GM12891 (cell line): ENCODE data around the gene RHCG.

Experiments
- DNase-seq: peaks from one replicate; pipeline ENCODE4 v3.0.0; 2011; ENCODE audit warnings: low spot score; ENCODE audit not compliant: insufficient read length
- FAIRE-seq: peaks from 2 replicates; lab custom pipeline; 2011; peaks lifted over from hg19 to GRCh38; lab: Jason Lieb, UNC
- PAX5 ChIP-seq: IDR thresholded peaks from 2 replicates; pipeline ENCODE4 v1.6.1; 2011; ENCODE audit warnings: low read length, moderate library complexity, mild to moderate bottlenecking; ENCODE audit not compliant: insufficient read depth, severe bottlenecking
- POLR2A ChIP-seq: IDR thresholded peaks from 2 replicates; pipeline ENCODE4 v1.6.1; 2011; ENCODE audit warnings: low read depth, low read length, control low read depth
- POLR2AphosphoS5 ChIP-seq: IDR thresholded peaks from 2 replicates; pipeline ENCODE4 v1.6.1; 2011; ENCODE audit warnings: low read depth, low read length, control low read depth
- POU2F2 ChIP-seq: IDR thresholded peaks from 2 replicates; pipeline ENCODE4 v1.6.1; 2011; ENCODE audit warnings: low read depth, mild to moderate bottlenecking, control low read depth, low read length, moderate library complexity
- SPI1 ChIP-seq: IDR thresholded peaks from 2 replicates; pipeline ENCODE4 v1.6.1; 2011; ENCODE audit warnings: low read depth, low read length, control low read depth
- TAF1 ChIP-seq: IDR thresholded peaks from 2 replicates; pipeline ENCODE4 v1.6.1; 2011; ENCODE audit warnings: low read depth, low read length, control low read depth

Gene RHCG

DNA sequence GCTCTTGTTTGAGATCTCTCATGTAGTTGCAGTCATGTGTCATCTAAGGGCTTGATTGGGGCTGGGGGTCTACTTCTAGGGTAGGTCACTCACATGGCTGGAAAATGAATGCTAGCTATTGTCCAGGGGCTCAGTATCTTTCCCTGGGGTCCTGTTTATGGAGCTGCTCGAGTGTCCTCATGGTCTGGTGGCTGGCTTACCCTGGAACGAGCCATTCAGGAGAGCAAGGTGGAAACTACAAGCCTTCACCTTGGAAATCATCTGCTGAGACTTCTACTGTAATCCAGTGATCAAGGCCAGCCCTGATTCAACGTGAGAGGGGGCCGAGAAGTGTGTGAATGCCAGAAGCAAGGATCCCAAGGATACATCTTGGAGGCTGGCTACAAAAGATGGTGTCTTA is 16.2 kb upstream of the RHCG start:
- FAIRE-seq = no peak
- TF ChIP-seq SPI1 = no peak
- no peak for TF ChIP-seq POLR2AphosphoS5
- TF ChIP-seq TAF1 = no peak
- no peak for TF ChIP-seq PAX5
- no peak for TF ChIP-seq POU2F2
- no peak for TF ChIP-seq POLR2A
- DNase-seq = no peak

DNA sequence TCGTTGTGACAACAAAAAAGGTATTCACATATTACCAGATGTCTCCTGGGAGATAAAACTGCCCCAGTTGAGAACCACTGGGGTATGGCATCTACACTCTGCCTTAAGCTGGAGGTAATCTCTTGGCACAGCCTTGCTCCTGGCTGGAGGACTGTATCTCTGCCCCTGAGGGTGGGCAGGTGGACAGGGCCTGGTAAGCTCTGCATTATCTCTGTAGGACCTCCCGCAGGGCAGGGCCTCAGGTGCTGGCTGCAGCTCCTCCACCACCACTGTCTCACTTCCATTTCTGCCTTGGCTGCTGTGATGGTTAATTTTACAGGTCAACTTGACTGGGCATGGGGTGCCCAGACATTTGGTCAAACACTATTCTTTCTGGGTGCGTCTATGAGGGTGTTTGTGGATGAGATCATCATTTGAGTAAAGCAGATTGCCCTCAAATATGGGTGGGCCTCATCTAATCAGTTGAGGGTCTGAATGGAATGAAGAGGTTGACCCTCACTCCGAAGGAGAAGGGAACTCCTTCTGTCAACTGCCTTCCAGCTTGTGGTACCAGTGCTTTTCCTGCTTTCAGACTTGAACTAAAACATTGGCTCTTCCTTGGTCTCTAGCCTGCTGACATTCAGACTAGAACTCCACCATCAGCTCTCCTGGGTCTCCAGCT is 9.8 kb upstream of the RHCG start:
- no peak for DNase-seq
- no peak for TF ChIP-seq POLR2AphosphoS5
- no peak for TF ChIP-seq PAX5
- no peak for FAIRE-seq

DNA sequence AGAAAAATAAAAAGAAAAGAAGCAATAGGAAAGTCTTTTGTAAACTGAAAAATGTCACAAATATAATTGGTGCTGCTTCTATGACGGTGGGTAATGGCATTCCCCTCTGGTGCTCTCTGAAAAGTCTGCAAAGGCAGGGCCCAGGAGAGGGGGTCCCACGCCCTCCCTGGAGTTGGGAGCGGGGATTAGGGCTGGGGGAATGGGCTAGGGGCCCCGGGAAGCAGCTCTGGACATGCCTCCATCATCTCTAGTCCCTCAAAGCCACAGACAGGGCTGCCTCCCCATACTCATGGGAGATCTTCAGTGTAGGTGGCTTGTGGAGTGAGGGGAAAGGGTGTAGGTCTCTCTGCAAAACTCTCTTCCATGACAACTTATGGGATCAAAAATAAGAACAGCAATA is 7.8 kb upstream of the RHCG start:
- TF ChIP-seq PAX5 (no peak), POU2F2 (no peak), POLR2A (no peak), TAF1 (no peak), SPI1 (no peak), POLR2AphosphoS5 (no peak)
- no peak for FAIRE-seq
- DNase-seq = no peak

DNA sequence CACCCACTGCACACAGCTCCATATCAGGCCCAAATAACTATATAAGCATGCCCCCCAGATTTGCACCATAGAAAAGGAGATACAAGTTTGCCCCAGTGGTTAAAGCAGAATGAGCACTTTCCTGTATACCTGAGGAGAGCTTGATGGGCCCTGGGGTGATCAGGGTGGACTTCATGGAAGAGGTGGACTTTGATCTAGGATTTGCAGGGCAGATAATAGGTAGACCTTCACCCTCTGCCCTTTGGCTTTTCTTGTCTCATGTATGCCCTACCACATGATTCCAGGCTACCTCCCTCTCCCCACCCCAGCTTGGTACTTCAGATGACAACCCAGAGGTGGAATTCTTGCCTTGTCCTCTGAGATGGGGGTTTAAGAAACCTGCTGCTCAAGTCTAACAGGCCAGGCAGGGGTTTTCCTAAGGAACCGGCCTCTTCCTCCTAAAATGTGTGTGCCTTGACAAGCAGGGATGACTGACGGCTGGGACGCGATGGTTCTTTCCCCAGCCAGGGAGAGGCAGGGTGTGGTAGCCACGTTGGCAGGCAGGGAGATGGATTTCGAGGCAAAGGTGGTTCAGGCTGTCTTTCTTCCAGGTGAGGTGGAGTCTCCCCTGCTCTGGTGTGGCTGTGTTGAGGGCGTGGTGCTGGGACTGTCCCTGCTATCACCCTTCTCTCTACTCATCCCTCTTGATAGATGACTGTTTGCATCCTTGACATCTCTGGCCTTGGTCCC is 6.6 kb upstream of the RHCG start:
- FAIRE-seq (no peak), DNase-seq (no peak)
- no peak for TF ChIP-seq SPI1
- no peak for TF ChIP-seq POLR2A
- no peak for TF ChIP-seq POLR2AphosphoS5
- no peak for TF ChIP-seq POU2F2
- TF ChIP-seq PAX5 = no peak
- TF ChIP-seq TAF1 = no peak

DNA sequence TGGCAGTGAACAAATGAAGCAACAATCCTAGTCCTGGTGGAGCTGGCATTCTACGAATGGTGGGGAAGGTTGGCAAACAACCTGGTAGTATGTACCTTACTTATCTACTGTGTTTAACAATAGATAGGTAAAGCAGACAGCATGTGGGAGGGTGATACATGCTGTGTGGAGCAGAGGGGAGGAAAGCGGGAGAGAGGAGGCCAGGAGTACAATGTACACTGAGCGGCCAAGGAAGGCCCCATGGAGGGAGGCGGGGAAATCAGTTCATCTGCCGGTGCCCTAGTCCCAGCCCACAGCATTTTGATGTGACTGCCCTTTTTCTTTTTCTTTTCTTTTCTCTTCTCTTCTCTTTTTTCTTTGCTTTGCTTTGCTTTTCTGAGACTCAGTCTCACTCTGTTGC is 5.3 kb upstream of the RHCG start:
- no peak for TF ChIP-seq PAX5
- no peak for FAIRE-seq
- DNase-seq = no peak

DNA sequence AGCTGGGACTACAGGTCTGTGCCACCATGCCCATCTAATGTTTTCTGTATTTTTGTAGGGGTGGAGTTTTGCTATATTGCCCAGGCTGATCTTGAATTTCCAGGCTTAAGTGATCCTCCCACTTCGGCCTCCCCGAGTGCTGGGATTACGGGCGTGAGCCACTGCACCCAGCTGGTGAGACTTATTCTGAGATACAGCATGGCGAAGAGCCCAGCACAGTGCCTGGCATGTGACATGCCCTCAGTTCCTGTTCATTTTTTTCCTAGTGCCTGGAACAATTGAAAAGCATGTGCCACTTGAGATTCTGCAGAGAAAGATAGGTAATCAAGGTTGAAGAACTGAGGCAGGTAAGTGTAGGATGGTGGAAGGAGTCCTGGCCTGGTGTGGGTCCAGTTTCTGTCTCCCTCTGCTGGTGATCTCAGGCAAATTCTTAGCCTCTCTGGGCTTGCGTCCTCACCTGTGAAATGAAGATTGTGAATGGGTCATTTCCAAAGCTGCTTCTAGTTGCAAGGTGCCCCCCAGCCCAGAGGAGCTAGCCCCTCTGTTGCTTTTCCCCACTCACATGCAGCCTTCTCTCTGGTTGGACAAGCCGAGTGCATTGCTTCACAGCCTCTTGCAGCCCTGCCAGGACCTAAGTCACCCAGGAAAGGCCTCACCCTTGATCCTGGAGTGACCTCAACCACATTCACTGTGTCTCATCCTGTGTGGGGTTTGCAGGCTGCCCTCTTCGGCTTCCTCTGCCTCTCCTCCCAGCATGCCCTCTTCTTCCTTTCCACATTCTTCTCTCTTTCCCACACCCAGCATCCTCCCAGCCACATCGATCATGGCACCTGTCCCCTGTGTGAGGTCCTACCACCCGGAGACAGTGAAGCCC is 4.3 kb upstream of the RHCG start:
- TF ChIP-seq PAX5 = no peak
- no peak for TF ChIP-seq TAF1
- DNase-seq (no peak), FAIRE-seq (no peak)

DNA sequence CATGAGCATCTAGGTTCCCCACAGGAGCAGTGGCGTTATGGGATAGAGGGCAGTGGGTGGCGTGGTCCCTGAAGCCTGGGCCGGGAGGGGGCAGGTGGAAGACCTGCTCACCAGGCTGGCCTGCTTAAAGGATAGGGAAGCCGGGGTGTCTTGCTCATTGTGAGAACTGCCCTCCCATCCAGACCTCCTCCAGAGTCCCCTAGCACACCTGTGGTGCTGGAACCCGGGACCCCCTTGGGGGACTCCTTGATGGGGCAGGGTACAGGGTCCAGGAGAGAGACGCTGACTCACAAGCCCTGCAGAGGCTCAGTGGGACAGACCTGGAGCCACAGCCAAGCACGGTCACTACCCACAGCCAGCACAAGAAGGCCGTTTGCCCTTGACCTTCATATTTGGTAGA is 2.8 kb upstream of the RHCG start:
- no peak for DNase-seq
- no peak for TF ChIP-seq POLR2A
- no peak for TF ChIP-seq PAX5
- TF ChIP-seq SPI1 = no peak
- TF ChIP-seq TAF1 = no peak
- no peak for TF ChIP-seq POU2F2
- TF ChIP-seq POLR2AphosphoS5 = no peak
- no peak for FAIRE-seq

DNA sequence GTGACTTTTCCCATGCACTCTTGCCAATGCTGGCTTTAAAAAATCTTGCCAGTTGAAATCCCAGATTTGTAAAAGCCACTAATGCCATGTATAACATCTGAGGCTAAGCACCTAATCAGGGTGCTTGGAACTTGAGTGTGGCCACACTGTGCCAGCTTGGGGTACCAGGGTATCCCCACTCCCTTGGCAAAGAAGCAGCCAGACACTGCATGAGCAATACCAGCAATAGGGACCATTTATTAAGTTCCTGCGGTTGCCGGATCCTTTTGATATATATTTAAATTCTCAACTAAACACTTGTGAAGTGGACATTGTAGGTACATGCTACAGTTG is 2.2 kb upstream of the RHCG start:
- DNase-seq (no peak), FAIRE-seq (no peak)
- TF ChIP-seq PAX5 (no peak), SPI1 (no peak)

DNA sequence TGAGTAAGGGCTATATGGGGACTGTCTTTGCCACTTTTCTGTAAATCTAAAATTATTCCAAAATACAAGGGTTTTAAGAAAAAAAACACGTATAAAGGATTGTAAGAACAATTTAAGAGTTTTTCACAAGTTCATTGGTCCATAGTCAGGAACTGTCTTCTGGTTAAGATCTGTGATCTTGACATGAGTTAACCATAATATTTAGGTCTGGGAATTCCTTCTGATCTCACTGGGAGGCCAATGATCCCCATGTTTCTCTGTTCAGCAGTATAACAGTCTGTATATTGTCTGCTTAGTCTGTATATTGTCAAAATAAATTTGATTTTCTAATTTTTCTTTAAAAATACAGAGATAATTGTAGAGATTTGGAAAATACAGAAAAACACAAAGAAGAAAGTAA is 848 bp upstream of the RHCG start:
- DNase-seq = no peak
- FAIRE-seq = no peak
- TF ChIP-seq POU2F2 (no peak), POLR2AphosphoS5 (no peak), POLR2A (no peak), TAF1 (no peak), PAX5 (no peak), SPI1 (no peak)

DNA sequence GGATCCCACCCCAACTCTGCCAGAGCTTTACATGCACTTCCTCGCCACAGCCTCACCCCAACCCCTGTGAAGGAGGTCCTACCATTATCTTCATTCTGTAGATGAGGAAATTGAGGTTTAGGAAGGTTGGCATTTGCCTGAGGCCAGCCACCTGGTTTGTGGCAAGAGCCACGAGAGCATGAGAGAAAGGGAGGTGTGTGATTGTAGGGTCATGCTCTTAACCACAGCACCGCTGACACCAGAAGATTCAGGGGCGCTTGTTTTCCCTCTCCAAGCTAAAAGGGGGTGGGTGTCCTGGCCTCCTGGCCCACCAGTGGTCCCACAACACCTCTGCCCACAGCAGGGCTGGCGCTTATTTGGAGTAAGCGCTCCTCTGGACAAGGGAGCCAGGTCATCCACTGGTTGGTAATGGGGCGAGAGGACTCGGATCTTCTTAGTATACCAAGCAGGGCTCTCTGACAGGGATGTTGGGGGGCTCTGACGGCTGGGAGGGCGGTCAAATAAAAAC is 691 bp downstream of the RHCG start:
- no peak for DNase-seq
- no peak for FAIRE-seq

More for the DNA sequence above, 691 bp downstream of the RHCG start:
- TF ChIP-seq TAF1 (no peak), SPI1 (no peak), POLR2A (no peak), POU2F2 (no peak), POLR2AphosphoS5 (no peak), PAX5 (no peak)
